Panc1 (cell line): ENCODE results near the gene PTPN11. TPM values are rescaled to one million over a fixed set of nuclear protein-coding genes. Genes with fewer than 3 reads are reported as not detected.
A peak's percentile ranks its signal among the peaks of the same experiment; 100 is the strongest.
"Not testable (repeated sequence)": the region's sequence is repeated elsewhere in the genome, so short reads cannot be mapped to it uniquely, and the experiment has no call there.

Experiments used
- ATAC-seq: fragments of 200-7000 bp; cut with Tn5 transposase; 2 replicates; pipeline ENCODE4 v1.9.1; 2020; ENCODE audit warnings: mild to moderate bottlenecking, moderate library complexity
- BruUV-seq: library from RNA; stranded (reverse); fragments of 400-500 nt; replicated peaks from 2 replicates; lab custom pipeline; 2021; lab: Mats Ljungman, UMichigan
- CTCF ChIA-PET: fragments of 300-600 bp; sonication (Branson Sonifier 250); formaldehyde crosslinking; loops from one replicate; lab custom pipeline; 2022; ENCODE audit warnings: antibody characterized with exemption; lab: Charles Lee
- POLR2A ChIA-PET: fragments of 300-600 bp; sonication (Branson Sonifier 250); formaldehyde crosslinking; loops from one replicate; lab custom pipeline; 2022; ENCODE audit warnings: antibody characterized with exemption; lab: Charles Lee
- DNase-seq: peaks from one replicate; pipeline ENCODE4 v3.0.0-alpha.2; 2010; ENCODE audit warnings: low read depth, low spot score
- H3K27ac ChIP-seq: 2 replicates; pipeline ENCODE4 v1.5.1; 2011; ENCODE audit warnings: mild to moderate bottlenecking, low read length, inconsistent platforms
- H3K27me3 ChIP-seq: fragments of 200-500 bp; sonication (Bioruptor generic); 2 replicates; pipeline ENCODE4 v1.6.0; 2014; ENCODE audit warnings: low read length, inconsistent platforms; ENCODE audit not compliant: control insufficient read depth, insufficient read depth
- H3K36me3 ChIP-seq: fragments of 200-500 bp; sonication (Bioruptor generic); 2 replicates; pipeline ENCODE4 v1.5.1; 2014; ENCODE audit warnings: inconsistent platforms, mild to moderate bottlenecking, low read length, moderate library complexity; ENCODE audit not compliant: control insufficient read depth, insufficient read depth
- H3K4me1 ChIP-seq: 2 replicates; pipeline ENCODE4 v1.5.1; 2011; ENCODE audit warnings: inconsistent platforms, mild to moderate bottlenecking, low read length, moderate library complexity; ENCODE audit not compliant: control insufficient read depth, insufficient read depth
- H3K4me3 ChIP-seq, 2 experiments: 2 replicates each; pipeline ENCODE4 v1.5.1; 2011 to 2012; ENCODE audit warnings: low read depth in 2 of 2, low read length in 2 of 2, mild to moderate bottlenecking in 2 of 2, inconsistent platforms in 1 of 2, moderate library complexity in 1 of 2
- H3K9me3 ChIP-seq: fragments of 200-500 bp; sonication (Bioruptor generic); 2 replicates; pipeline ENCODE4 v1.5.1; 2014; ENCODE audit warnings: low read depth, mild to moderate bottlenecking, inconsistent platforms, low read length, moderate library complexity; ENCODE audit not compliant: control insufficient read depth, insufficient read depth
- POLR2AphosphoS5 ChIP-seq: IDR thresholded peaks from 2 replicates; pipeline ENCODE4 v1.6.1; 2012; ENCODE audit warnings: mild to moderate bottlenecking, low read depth, low read length, moderate library complexity
- SIN3A ChIP-seq: IDR thresholded peaks from 2 replicates; pipeline ENCODE4 v1.6.1; 2012; ENCODE audit warnings: low read depth, mild to moderate bottlenecking, low read length, moderate library complexity, borderline replicate concordance; ENCODE audit not compliant: insufficient read depth
- TCF7L2 ChIP-seq: IDR thresholded peaks from 2 replicates; pipeline ENCODE4 v1.6.1; 2011; ENCODE audit warnings: mild to moderate bottlenecking, low read depth, low read length, inconsistent platforms
- in situ Hi-C: cut with HindIII; loops from 2 replicates; pipeline ENCODE4 v1.10.0; 2016; ENCODE audit warnings: low sequenced_read_pairs, low pct_unique_long_range_greater_than_20kb
- intact Hi-C: fragments of 100-400 bp; cut with micrococcal nuclease; formaldehyde crosslinking; loops from one replicate; pipeline ENCODE4 v1.10.0; 2022; ENCODE audit not compliant: unreplicated experiment
- total RNA-seq: library from RNA; stranded (reverse); gene quantifications from one replicate; pipeline ENCODE4 v1.2.1, GENCODE V29; 2021; ENCODE audit not compliant: unreplicated experiment
- TF ChIP-seq, protein P1 (sequence below): fragments of 450-650 bp; IDR thresholded peaks from 2 replicates; pipeline ENCODE4 v1.5.1; 2017; ENCODE audit warnings: mild to moderate bottlenecking
- TF ChIP-seq, protein P2 (sequence below), 2 experiments: IDR thresholded peaks; 2 replicates each; pipeline ENCODE4 v1.6.1; 2011 to 2012; ENCODE audit warnings: low read depth in 2 of 2, control low read depth in 1 of 2, low read length in 1 of 2, mild to moderate bottlenecking in 1 of 2, moderate library complexity in 1 of 2; ENCODE audit not compliant: insufficient read depth in 1 of 2

PTPN11 gene
- total RNA-seq, 1 experiment from 2014 or later = 139 TPM

DNA sequence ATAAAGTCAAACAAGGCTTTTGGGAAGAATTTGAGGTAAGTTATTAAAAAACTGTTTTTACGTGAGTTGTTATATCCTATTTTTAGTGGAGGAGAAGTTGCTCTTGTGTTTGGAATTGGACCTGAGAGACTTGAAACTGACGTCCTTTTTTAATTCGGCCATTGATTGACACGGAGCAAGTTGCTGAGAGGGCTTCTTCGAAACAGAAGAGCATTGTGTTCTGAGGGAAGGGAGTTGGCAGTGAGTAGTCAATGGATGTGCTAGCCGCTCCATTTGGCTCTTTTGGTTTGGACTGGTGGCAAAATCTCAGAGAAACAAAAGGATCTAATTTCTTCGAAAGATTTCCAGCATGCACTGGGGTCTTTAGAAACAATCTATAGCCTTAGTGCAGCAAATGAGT lies 37.3 kb downstream of the PTPN11 start:
- in situ Hi-C loops (no loop called here), intact Hi-C loops (no loop called here)
- no peak overlapping the region for H3K4me3 ChIP-seq
- ChIA-PET POLR2A (no interaction called here), CTCF (no interaction called here)
- BruUV-seq = no TSS peak
- ATAC-seq (no peak), DNase-seq (no peak)
- TF ChIP-seq, protein P1, sequence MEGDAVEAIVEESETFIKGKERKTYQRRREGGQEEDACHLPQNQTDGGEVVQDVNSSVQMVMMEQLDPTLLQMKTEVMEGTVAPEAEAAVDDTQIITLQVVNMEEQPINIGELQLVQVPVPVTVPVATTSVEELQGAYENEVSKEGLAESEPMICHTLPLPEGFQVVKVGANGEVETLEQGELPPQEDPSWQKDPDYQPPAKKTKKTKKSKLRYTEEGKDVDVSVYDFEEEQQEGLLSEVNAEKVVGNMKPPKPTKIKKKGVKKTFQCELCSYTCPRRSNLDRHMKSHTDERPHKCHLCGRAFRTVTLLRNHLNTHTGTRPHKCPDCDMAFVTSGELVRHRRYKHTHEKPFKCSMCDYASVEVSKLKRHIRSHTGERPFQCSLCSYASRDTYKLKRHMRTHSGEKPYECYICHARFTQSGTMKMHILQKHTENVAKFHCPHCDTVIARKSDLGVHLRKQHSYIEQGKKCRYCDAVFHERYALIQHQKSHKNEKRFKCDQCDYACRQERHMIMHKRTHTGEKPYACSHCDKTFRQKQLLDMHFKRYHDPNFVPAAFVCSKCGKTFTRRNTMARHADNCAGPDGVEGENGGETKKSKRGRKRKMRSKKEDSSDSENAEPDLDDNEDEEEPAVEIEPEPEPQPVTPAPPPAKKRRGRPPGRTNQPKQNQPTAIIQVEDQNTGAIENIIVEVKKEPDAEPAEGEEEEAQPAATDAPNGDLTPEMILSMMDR = no peak
- TF ChIP-seq TCF7L2 (no peak), POLR2AphosphoS5 (no peak), SIN3A (no peak)
- TF ChIP-seq, protein P2, sequence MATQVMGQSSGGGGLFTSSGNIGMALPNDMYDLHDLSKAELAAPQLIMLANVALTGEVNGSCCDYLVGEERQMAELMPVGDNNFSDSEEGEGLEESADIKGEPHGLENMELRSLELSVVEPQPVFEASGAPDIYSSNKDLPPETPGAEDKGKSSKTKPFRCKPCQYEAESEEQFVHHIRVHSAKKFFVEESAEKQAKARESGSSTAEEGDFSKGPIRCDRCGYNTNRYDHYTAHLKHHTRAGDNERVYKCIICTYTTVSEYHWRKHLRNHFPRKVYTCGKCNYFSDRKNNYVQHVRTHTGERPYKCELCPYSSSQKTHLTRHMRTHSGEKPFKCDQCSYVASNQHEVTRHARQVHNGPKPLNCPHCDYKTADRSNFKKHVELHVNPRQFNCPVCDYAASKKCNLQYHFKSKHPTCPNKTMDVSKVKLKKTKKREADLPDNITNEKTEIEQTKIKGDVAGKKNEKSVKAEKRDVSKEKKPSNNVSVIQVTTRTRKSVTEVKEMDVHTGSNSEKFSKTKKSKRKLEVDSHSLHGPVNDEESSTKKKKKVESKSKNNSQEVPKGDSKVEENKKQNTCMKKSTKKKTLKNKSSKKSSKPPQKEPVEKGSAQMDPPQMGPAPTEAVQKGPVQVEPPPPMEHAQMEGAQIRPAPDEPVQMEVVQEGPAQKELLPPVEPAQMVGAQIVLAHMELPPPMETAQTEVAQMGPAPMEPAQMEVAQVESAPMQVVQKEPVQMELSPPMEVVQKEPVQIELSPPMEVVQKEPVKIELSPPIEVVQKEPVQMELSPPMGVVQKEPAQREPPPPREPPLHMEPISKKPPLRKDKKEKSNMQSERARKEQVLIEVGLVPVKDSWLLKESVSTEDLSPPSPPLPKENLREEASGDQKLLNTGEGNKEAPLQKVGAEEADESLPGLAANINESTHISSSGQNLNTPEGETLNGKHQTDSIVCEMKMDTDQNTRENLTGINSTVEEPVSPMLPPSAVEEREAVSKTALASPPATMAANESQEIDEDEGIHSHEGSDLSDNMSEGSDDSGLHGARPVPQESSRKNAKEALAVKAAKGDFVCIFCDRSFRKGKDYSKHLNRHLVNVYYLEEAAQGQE (IDR thresholded peaks at IDR 0.05; ENCODE audit: insufficient read depth in 1 of 2, low read depth in 2 of 2, low read length in 1 of 2) = no peak
- H3K9me3 ChIP-seq = no peaks in the 10 kb centered on the region
- H3K36me3 ChIP-seq = peaks cover 7% of the 10 kb centered on the region; the same call in 1 of the 2 replicates
- H3K27ac ChIP-seq = no peak overlapping the region
- H3K4me1 ChIP-seq = no peaks in the 10 kb centered on the region
- H3K27me3 ChIP-seq = no peaks in the 10 kb centered on the region

DNA sequence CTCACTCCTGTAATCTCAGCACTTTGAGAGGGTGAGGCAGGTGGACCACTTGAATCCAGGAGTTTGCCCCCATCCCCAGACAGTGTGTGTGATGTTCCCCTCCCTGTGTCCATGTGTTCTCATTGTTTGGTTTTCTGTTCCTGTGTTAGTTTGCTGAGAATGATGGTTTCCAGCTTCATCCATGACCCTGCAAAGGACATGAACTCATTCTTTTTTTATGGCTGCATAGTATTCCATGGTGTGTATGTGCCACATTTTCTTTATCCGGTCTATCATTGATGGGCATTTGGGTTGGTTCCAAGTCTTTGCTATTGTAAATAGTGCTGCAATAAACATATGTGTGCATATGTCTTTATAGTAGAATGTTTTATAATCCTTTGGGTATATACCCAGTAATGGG lies 38.4 kb downstream of the PTPN11 start:
- ATAC-seq, intact Hi-C loops, H3K9me3 ChIP-seq, H3K4me3 ChIP-seq, POLR2A ChIA-PET, in situ Hi-C loops, H3K27ac ChIP-seq, BruUV-seq, H3K27me3 ChIP-seq, H3K36me3 ChIP-seq, DNase-seq, CTCF ChIA-PET, H3K4me1 ChIP-seq: not testable (repeated sequence)

DNA sequence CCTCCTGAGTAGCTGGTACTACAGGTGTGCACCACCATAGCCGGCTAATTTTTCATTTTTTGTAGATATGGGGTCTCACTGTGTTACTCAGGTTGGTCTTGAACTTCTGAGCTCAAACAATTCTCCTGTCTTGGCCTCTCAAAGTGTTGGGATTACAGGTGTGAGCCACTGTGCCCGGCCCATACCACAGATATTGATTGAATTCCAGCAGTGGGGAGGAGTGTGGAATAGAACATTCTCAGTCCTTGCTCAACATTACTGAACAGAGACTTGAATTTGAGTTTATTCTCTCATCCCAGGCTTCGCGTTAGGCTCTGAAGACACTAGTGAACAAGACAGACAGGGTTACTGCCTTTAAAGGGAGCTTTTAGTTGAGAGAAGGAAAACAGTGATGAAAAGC lies 39.6 kb downstream of the PTPN11 start:
- TF ChIP-seq, protein P1 = no peak
- ChIA-PET POLR2A (no interaction called here), CTCF (no interaction called here)
- ATAC-seq (no peak), DNase-seq (no peak)
- BruUV-seq = TSS peak; percentile 5
- Histone ChIP-seq H3K4me1 (no peaks in the 10 kb centered on the region), H3K27me3 (no peaks in the 10 kb centered on the region), H3K9me3 (no peaks in the 10 kb centered on the region), H3K4me3 (no peak overlapping the region), H3K27ac (no peak overlapping the region), H3K36me3 (peaks cover 7% of the 10 kb centered on the region; the same call in 1 of the 2 replicates)
- intact Hi-C loops (no loop called here), in situ Hi-C loops (no loop called here)
